ENCODE measurements around the gene PDILT. TPM values are rescaled to one million over a fixed set of nuclear protein-coding genes. Genes with fewer than 3 reads are reported as not detected.
"Not testable (repeated sequence)": the region's sequence is repeated elsewhere in the genome, so short reads cannot be mapped to it uniquely, and the experiment has no call there.

The PDILT gene
- total RNA-seq, 1 experiment from 2014 or later: not detected

DNA sequence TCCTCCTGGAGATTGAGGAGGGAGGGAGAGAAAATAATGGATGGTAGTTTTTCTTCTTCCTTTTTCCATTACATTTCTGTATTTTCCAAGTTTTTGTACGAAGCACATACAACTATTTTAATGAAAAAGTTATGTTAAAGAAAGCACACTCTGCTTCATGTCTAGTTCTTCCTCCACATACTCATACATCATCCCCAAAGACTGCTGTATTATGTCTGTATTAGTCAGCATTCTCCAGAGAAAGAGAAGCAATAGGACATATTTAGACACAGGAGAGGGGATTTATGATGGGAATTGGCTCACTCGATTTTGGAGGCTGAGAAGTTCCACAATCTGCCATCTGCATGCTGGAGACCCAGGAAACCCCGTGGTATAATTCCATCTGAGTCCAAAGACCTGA is 36.7 kb upstream of the PDILT start:
- no peaks in the 10 kb centered on the region for H3K9me3 Mint-ChIP-seq (ENCODE audit: unreplicated experiment)
- no peaks in the 10 kb centered on the region for H3K4me1 Mint-ChIP-seq (ENCODE audit: low read depth, unreplicated experiment)
- DNase-seq: no peak
- no peak overlapping the region for H3K4me3 Mint-ChIP-seq (ENCODE audit: unreplicated experiment)
- BruUV-seq (replicated peaks): no TSS peak
- TF ChIP-seq, protein P1, sequence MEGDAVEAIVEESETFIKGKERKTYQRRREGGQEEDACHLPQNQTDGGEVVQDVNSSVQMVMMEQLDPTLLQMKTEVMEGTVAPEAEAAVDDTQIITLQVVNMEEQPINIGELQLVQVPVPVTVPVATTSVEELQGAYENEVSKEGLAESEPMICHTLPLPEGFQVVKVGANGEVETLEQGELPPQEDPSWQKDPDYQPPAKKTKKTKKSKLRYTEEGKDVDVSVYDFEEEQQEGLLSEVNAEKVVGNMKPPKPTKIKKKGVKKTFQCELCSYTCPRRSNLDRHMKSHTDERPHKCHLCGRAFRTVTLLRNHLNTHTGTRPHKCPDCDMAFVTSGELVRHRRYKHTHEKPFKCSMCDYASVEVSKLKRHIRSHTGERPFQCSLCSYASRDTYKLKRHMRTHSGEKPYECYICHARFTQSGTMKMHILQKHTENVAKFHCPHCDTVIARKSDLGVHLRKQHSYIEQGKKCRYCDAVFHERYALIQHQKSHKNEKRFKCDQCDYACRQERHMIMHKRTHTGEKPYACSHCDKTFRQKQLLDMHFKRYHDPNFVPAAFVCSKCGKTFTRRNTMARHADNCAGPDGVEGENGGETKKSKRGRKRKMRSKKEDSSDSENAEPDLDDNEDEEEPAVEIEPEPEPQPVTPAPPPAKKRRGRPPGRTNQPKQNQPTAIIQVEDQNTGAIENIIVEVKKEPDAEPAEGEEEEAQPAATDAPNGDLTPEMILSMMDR (IDR thresholded peaks at IDR 0.05; ENCODE audit: insufficient read depth in 1 of 2, low read depth in 1 of 2, low read length in 1 of 2, severe bottlenecking in 1 of 2, unreplicated experiment in 1 of 2): no peak
- intact Hi-C loops (cut with micrococcal nuclease; ENCODE audit: unreplicated experiment): no loop called here
- no peaks in the 10 kb centered on the region for H3K27me3 Mint-ChIP-seq (ENCODE audit: insufficient read depth, unreplicated experiment)
- no peak overlapping the region for H3K27ac Mint-ChIP-seq (ENCODE audit: unreplicated experiment)
- no peaks in the 10 kb centered on the region for H3K36me3 Mint-ChIP-seq (ENCODE audit: insufficient read depth, unreplicated experiment)
- Histone ChIP-seq H3K9me3 (no peaks in the 10 kb centered on the region), H3K27me3 (replicated peaks; ENCODE audit: control insufficient read depth, insufficient read depth, low read length) (no peaks in the 10 kb centered on the region), H3K4me1 (no peaks in the 10 kb centered on the region), H3K36me3 (ENCODE audit: control insufficient read depth, insufficient read depth, low read length) (no peaks in the 10 kb centered on the region), H3K4me3 (ENCODE audit: low read depth, low read length) (no peak overlapping the region)
- ChIA-PET POLR2A (no interaction called here), CTCF (no interaction called here)

DNA sequence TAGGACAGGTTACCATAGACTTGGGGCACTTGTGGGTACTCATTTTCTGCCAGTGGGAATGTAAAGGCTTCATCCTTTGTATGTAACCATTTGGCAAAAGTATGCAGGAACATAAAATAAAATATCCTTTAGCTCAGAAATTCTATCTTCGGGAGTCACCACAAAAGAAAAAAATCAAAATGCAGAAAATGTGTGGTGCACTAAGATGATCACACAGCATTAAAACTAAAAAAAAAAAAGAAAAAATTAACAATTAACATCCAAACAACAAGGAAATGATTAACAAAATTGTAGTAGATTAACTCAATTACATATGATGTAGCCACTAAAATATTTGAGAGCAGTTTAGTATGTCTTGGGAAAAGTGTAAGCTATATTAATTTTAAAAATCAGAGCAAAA is 36.2 kb upstream of the PDILT start:
- H3K27me3 Mint-ChIP-seq (ENCODE audit: insufficient read depth, unreplicated experiment); H3K27me3 ChIP-seq (replicated peaks; ENCODE audit: control insufficient read depth, insufficient read depth, low read length); H3K36me3 ChIP-seq (ENCODE audit: control insufficient read depth, insufficient read depth, low read length); CTCF ChIA-PET; H3K4me3 Mint-ChIP-seq (ENCODE audit: unreplicated experiment); H3K4me1 Mint-ChIP-seq (ENCODE audit: low read depth, unreplicated experiment); H3K9me3 ChIP-seq; H3K4me3 ChIP-seq (ENCODE audit: low read depth, low read length); H3K4me1 ChIP-seq; intact Hi-C loops (cut with micrococcal nuclease; ENCODE audit: unreplicated experiment); H3K36me3 Mint-ChIP-seq (ENCODE audit: insufficient read depth, unreplicated experiment); H3K27ac Mint-ChIP-seq (ENCODE audit: unreplicated experiment); POLR2A ChIA-PET; DNase-seq; BruUV-seq (replicated peaks); H3K9me3 Mint-ChIP-seq (ENCODE audit: unreplicated experiment): not testable (repeated sequence)

DNA sequence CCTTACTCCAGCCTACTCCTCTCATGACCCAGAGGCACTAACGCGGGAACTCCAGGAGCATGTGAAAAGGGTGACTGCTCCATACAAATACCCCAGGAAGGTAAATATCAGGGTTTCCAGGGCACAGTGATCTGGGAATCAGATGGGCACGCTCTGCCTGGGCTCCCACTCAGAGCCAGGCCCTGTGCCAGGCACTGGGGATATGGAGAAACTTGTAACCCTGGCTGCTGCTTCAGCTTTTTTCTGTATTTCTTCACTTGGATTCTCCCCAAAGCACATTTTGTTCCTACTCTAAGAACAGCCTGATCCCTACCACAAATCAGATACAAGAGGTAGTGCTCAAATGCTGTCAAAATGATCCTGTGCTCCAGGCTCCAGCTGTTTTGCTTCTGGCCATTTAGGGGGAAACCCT is 35.3 kb upstream of the PDILT start:
- H3K4me1 Mint-ChIP-seq (ENCODE audit: low read depth, unreplicated experiment); BruUV-seq (replicated peaks); H3K4me3 Mint-ChIP-seq (ENCODE audit: unreplicated experiment); H3K4me1 ChIP-seq; H3K9me3 Mint-ChIP-seq (ENCODE audit: unreplicated experiment); H3K27me3 ChIP-seq (replicated peaks; ENCODE audit: control insufficient read depth, insufficient read depth, low read length); POLR2A ChIA-PET; H3K9me3 ChIP-seq; H3K27ac Mint-ChIP-seq (ENCODE audit: unreplicated experiment); DNase-seq; CTCF ChIA-PET; intact Hi-C loops (cut with micrococcal nuclease; ENCODE audit: unreplicated experiment); H3K4me3 ChIP-seq (ENCODE audit: low read depth, low read length); H3K36me3 Mint-ChIP-seq (ENCODE audit: insufficient read depth, unreplicated experiment); H3K36me3 ChIP-seq (ENCODE audit: control insufficient read depth, insufficient read depth, low read length); H3K27me3 Mint-ChIP-seq (ENCODE audit: insufficient read depth, unreplicated experiment): not testable (repeated sequence)

DNA sequence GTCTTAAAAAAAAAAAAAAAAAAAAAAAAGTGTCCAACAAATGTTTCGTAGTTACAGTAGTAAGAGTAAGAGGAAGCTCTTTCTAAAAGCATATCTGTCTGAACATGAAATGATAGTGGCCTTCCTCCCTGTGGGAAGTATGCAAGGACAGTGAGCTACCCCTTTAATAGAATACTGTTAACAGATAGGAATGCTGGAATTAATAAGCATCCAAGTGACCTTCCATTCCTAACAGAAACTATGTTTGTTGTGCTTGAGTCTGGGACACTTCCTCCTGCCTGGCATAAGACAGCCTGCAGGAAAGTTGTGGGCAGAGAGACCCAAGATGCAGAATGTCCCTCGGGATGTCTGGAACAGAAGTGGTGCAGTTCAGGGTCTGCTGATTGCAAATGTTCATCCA is 34.4 kb upstream of the PDILT start:
- H3K36me3 ChIP-seq (ENCODE audit: control insufficient read depth, insufficient read depth, low read length); H3K9me3 Mint-ChIP-seq (ENCODE audit: unreplicated experiment); H3K27ac Mint-ChIP-seq (ENCODE audit: unreplicated experiment); intact Hi-C loops (cut with micrococcal nuclease; ENCODE audit: unreplicated experiment); DNase-seq; CTCF ChIA-PET; H3K36me3 Mint-ChIP-seq (ENCODE audit: insufficient read depth, unreplicated experiment); H3K27me3 Mint-ChIP-seq (ENCODE audit: insufficient read depth, unreplicated experiment); H3K4me1 ChIP-seq; H3K4me3 ChIP-seq (ENCODE audit: low read depth, low read length); H3K4me3 Mint-ChIP-seq (ENCODE audit: unreplicated experiment); BruUV-seq (replicated peaks); H3K27me3 ChIP-seq (replicated peaks; ENCODE audit: control insufficient read depth, insufficient read depth, low read length); POLR2A ChIA-PET; H3K4me1 Mint-ChIP-seq (ENCODE audit: low read depth, unreplicated experiment); H3K9me3 ChIP-seq: not testable (repeated sequence)
